Lower leg skin (tissue), 3 donors: ENCODE results near the gene OSM.

Source experiments
- POLR2A ChIP-seq, 2 donors: fragments of 450-650 bp; IDR thresholded peaks; one replicate each; pipeline ENCODE4 v1.6.1; 2016 to 2017; ENCODE audit warnings: antibody characterized with exemption in 2 of 2, mild to moderate bottlenecking in 1 of 2, moderate library complexity in 1 of 2
- TF ChIP-seq, protein P1 (sequence below), 3 donors: fragments of 450-650 bp; IDR thresholded peaks; one replicate each; pipeline ENCODE4 v1.5.1; 2016; ENCODE audit warnings: antibody characterized with exemption in 3 of 3, mild to moderate bottlenecking in 3 of 3, moderate library complexity in 2 of 3

DNA sequence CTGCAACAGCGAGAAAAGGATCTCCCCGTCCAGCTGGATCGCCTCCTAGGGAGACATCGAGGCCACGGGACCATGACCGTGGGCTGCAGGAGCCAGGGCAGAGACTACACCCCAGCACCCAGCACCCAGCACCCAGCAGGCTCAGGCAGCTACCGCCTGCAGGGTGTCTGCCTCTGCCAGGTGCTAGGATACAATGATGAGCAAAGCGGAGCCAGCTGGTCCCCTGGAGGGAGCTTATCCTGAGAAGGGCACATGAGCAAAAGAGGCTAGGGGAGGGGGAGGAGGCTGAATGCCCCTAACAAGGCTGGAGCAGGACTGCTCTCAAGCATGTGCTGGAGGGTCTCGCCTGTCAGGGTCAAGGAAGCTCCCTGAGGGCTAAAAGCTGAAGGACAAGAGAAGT, 27.4 kb upstream of the OSM start:
- TF ChIP-seq, protein P1, sequence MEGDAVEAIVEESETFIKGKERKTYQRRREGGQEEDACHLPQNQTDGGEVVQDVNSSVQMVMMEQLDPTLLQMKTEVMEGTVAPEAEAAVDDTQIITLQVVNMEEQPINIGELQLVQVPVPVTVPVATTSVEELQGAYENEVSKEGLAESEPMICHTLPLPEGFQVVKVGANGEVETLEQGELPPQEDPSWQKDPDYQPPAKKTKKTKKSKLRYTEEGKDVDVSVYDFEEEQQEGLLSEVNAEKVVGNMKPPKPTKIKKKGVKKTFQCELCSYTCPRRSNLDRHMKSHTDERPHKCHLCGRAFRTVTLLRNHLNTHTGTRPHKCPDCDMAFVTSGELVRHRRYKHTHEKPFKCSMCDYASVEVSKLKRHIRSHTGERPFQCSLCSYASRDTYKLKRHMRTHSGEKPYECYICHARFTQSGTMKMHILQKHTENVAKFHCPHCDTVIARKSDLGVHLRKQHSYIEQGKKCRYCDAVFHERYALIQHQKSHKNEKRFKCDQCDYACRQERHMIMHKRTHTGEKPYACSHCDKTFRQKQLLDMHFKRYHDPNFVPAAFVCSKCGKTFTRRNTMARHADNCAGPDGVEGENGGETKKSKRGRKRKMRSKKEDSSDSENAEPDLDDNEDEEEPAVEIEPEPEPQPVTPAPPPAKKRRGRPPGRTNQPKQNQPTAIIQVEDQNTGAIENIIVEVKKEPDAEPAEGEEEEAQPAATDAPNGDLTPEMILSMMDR (IDR thresholded peaks at IDR 0.05) = no peak
- no peak for TF ChIP-seq POLR2A (IDR thresholded peaks at IDR 0.05)
